ENCODE measurements around the gene R3HDM4. TPM values are rescaled to one million over a fixed set of nuclear protein-coding genes. Genes with fewer than 3 reads are reported as not detected.
A peak's percentile ranks its signal among the peaks of the same experiment; 100 is the strongest.

R3HDM4 gene
- polyA plus RNA-seq, 4 donors: 29.5 to 52.7 (median 42.3) TPM

DNA sequence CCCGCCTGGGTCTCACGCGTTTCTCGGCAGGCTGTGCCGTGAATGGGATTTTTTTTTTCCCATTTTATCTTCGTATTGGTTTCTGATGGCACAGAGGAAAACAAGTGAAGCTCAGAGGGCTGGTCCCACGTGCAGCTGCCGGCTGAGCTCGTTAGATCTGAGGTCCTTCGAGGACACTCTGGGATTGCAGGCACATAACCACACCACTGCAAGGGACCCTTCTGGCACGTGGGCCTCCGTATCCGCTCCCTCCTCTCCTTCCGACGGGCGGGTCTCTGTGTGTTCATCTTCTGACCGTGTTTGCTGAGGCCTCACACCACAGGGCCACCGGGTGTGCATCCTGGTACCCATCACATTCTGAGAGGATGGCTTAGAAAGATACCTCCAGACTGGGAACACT, 36.9 kb downstream of the R3HDM4 start:
- FAIRE-seq (no peak), DNase-seq (no peak)
- 77 to 83% (median 82%) methylated on average over 18 of the region's 18 CpGs for WGBS, 3 donors
- H3K9me3 ChIP-seq (ENCODE audit: control insufficient read depth in 2 of 2, insufficient read depth in 1 of 2, low read depth in 1 of 2, low read length in 1 of 2): no peaks in the 10 kb centered on the region
- H3K36me3 ChIP-seq (ENCODE audit: control insufficient read depth in 3 of 3, insufficient read depth in 2 of 3, low read depth in 1 of 3, low read length in 3 of 3): peaks cover 6 to 79% (median 7%) of the 10 kb centered on the region in 3 donors
- no peak overlapping the region for H3K27ac ChIP-seq (ENCODE audit: low read depth in 1 of 3, low read length in 2 of 3)
- H3K27me3 ChIP-seq (ENCODE audit: control insufficient read depth in 3 of 3, insufficient read depth in 3 of 3, low read length in 3 of 3): no peaks in the 10 kb centered on the region
- peaks cover 0 to 3% (median 0%) of the 10 kb centered on the region in 3 donors for H3K4me1 ChIP-seq (ENCODE audit: control insufficient read depth in 3 of 3, insufficient read depth in 2 of 3, low read depth in 1 of 3, low read length in 2 of 3)
- H3K4me3 ChIP-seq (ENCODE audit: low read depth in 1 of 3, low read length in 3 of 3): no peak overlapping the region

- no peak overlapping the region for H3K4me3 ChIP-seq (ENCODE audit: low read depth in 1 of 3, low read length in 3 of 3)
- H3K4me1 ChIP-seq (ENCODE audit: control insufficient read depth in 3 of 3, insufficient read depth in 2 of 3, low read depth in 1 of 3, low read length in 2 of 3): peaks cover 0 to 3% (median 0%) of the 10 kb centered on the region in 3 donors
- H3K36me3 ChIP-seq (ENCODE audit: control insufficient read depth in 3 of 3, insufficient read depth in 2 of 3, low read depth in 1 of 3, low read length in 3 of 3): peaks cover 4 to 79% (median 6%) of the 10 kb centered on the region in 3 donors
- no peak overlapping the region for H3K27ac ChIP-seq (ENCODE audit: low read depth in 1 of 3, low read length in 2 of 3)
- no peak for DNase-seq
- FAIRE-seq: no peak
- no peaks in the 10 kb centered on the region for H3K9me3 ChIP-seq (ENCODE audit: control insufficient read depth in 2 of 2, insufficient read depth in 1 of 2, low read depth in 1 of 2, low read length in 1 of 2)
- 94 to 96% (median 96%) methylated on average over 28 of the region's 28 CpGs for WGBS, 3 donors
- H3K27me3 ChIP-seq (ENCODE audit: control insufficient read depth in 3 of 3, insufficient read depth in 3 of 3, low read length in 3 of 3): no peaks in the 10 kb centered on the region
These were observed 37.6 kb downstream of the R3HDM4 start for GRCh38 chr19:875265-875879.

DNA sequence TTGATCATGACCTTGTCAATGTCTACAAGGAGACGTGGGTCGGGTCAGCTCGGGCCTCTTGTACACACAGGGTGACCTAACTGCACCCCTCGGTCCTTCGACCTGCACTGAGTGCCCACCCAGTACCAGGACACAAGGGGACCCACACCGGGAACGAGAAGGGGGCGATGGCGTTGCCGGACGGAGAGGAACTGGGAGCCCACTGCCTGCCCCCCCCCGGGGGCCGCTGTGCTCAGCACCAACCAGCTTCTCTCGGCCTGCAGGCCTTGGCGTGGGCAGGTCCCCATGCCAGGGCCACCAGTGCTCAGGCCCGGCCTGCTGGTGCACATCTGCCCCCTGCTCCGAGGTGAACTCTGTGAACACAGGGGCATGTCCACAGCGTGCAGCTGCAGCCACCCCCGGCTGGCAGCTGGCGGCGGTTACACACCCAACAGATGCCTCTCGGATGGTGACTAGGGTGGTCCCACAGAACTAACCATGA, 39.4 kb downstream of the R3HDM4 start:
- no peaks in the 10 kb centered on the region for H3K27me3 ChIP-seq (ENCODE audit: control insufficient read depth in 3 of 3, insufficient read depth in 3 of 3, low read length in 3 of 3)
- no peak for DNase-seq
- no peak overlapping the region for H3K4me3 ChIP-seq (ENCODE audit: low read depth in 1 of 3, low read length in 3 of 3)
- no peaks in the 10 kb centered on the region for H3K9me3 ChIP-seq (ENCODE audit: control insufficient read depth in 2 of 2, insufficient read depth in 1 of 2, low read depth in 1 of 2, low read length in 1 of 2)
- WGBS, 3 donors: 93 to 96% (median 95%) methylated on average over 19 to 22 of the region's 22 CpGs
- H3K36me3 ChIP-seq (ENCODE audit: control insufficient read depth in 3 of 3, insufficient read depth in 2 of 3, low read depth in 1 of 3, low read length in 3 of 3): peaks cover 4 to 82% (median 6%) of the 10 kb centered on the region in 3 donors
- FAIRE-seq: no peak
- peaks cover 0 to 3% (median 0%) of the 10 kb centered on the region in 3 donors for H3K4me1 ChIP-seq (ENCODE audit: control insufficient read depth in 3 of 3, insufficient read depth in 2 of 3, low read depth in 1 of 3, low read length in 2 of 3)
- no peak overlapping the region for H3K27ac ChIP-seq (ENCODE audit: low read depth in 1 of 3, low read length in 2 of 3)

GRCh38 chr19:873084-873483, 39.9 kb downstream of the R3HDM4 start:
- DNase-seq: peak; percentile 47 to 64
- 68 to 77% (median 73%) methylated on average over 8 to 10 of the region's 13 CpGs for WGBS, 3 donors
- Histone ChIP-seq H3K4me3 (ENCODE audit: low read depth in 1 of 3, low read length in 3 of 3) (no peak overlapping the region), H3K9me3 (ENCODE audit: control insufficient read depth in 2 of 2, insufficient read depth in 1 of 2, low read depth in 1 of 2, low read length in 1 of 2) (no peaks in the 10 kb centered on the region), H3K36me3 (ENCODE audit: control insufficient read depth in 3 of 3, insufficient read depth in 2 of 3, low read depth in 1 of 3, low read length in 3 of 3) (peaks cover 4 to 84% (median 8%) of the 10 kb centered on the region in 3 donors), H3K4me1 (ENCODE audit: control insufficient read depth in 3 of 3, insufficient read depth in 2 of 3, low read depth in 1 of 3, low read length in 2 of 3) (peaks cover 0 to 3% (median 0%) of the 10 kb centered on the region in 3 donors), H3K27me3 (ENCODE audit: control insufficient read depth in 3 of 3, insufficient read depth in 3 of 3, low read length in 3 of 3) (no peaks in the 10 kb centered on the region), H3K27ac (ENCODE audit: low read depth in 1 of 3, low read length in 2 of 3) (no peak overlapping the region)
- FAIRE-seq: no peak

DNA sequence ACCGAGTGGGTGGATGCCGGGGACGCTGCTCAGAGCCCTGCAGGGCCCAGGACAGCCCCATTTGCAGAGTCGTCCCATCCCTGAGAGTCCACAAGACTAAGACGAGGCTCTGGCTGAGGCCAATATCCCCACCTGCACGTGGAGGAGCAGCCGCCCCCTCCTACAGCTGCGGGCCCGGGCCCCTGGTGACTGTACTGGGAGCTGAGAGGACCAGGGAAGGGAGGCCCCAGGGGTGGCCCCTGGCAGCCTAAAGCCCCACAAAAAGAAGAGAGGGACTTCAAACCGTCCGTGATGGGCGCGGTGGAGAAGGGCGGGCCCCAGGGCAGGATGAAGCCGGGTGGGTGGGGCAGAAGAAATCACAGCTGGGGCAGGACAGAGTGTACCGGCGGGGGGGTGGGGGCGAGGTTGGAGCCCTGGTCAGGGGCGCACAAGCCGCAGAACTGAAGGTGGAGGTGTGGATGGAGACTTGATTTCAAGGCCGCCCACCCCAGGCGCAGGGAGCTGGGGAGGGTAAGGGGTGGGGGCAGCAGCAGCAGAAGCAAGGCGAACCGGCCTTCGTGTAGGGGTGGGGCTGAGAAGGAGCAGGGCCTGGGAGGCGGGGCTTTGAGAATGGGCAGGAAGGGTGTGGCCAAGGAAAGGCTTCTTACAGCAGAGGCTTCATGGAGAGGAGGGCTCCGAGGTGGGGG, 40.6 kb downstream of the R3HDM4 start:
- peaks cover 0 to 3% (median 0%) of the 10 kb centered on the region in 3 donors for H3K4me1 ChIP-seq (ENCODE audit: control insufficient read depth in 3 of 3, insufficient read depth in 2 of 3, low read depth in 1 of 3, low read length in 2 of 3)
- no peak for FAIRE-seq
- peaks cover 4 to 90% (median 9%) of the 10 kb centered on the region in 3 donors for H3K36me3 ChIP-seq (ENCODE audit: control insufficient read depth in 3 of 3, insufficient read depth in 2 of 3, low read depth in 1 of 3, low read length in 3 of 3)
- peaks cover 0 to 2% of the 10 kb centered on the region in 2 donors for H3K9me3 ChIP-seq (ENCODE audit: control insufficient read depth in 2 of 2, insufficient read depth in 1 of 2, low read depth in 1 of 2, low read length in 1 of 2)
- H3K27ac ChIP-seq (ENCODE audit: low read depth in 1 of 3, low read length in 2 of 3): peak overlapping the region in 2 of 3 donors; percentile 38 to 71
- H3K27me3 ChIP-seq (ENCODE audit: control insufficient read depth in 3 of 3, insufficient read depth in 3 of 3, low read length in 3 of 3): no peaks in the 10 kb centered on the region
- 27 to 53% (median 33%) methylated on average over 26 to 27 of the region's 27 CpGs for WGBS, 3 donors
- H3K4me3 ChIP-seq (ENCODE audit: low read depth in 1 of 3, low read length in 3 of 3): peak overlapping the region in 1 of 3 donors; percentile 37
- peak; percentile 79 to 80 for DNase-seq

GRCh38 chr19:871446-872265, 41.4 kb downstream of the R3HDM4 start:
- Histone ChIP-seq H3K4me1 (ENCODE audit: control insufficient read depth in 3 of 3, insufficient read depth in 2 of 3, low read depth in 1 of 3, low read length in 2 of 3) (peaks cover 0 to 3% (median 0%) of the 10 kb centered on the region in 3 donors), H3K36me3 (ENCODE audit: control insufficient read depth in 3 of 3, insufficient read depth in 2 of 3, low read depth in 1 of 3, low read length in 3 of 3) (peaks cover 0 to 90% (median 9%) of the 10 kb centered on the region in 3 donors), H3K27me3 (ENCODE audit: control insufficient read depth in 3 of 3, insufficient read depth in 3 of 3, low read length in 3 of 3) (no peaks in the 10 kb centered on the region), H3K27ac (ENCODE audit: low read depth in 1 of 3, low read length in 2 of 3) (peak overlapping the region in 2 of 3 donors; percentile 38 to 71), H3K9me3 (ENCODE audit: control insufficient read depth in 2 of 2, insufficient read depth in 1 of 2, low read depth in 1 of 2, low read length in 1 of 2) (peaks cover 0 to 2% of the 10 kb centered on the region in 2 donors), H3K4me3 (ENCODE audit: low read depth in 1 of 3, low read length in 3 of 3) (peak overlapping the region in 1 of 3 donors; percentile 37)
- DNase-seq (peak in 1 of 2 donors; percentile 38), FAIRE-seq (no peak)
- 70 to 92% (median 77%) methylated on average over 19 to 24 of the region's 33 CpGs for WGBS, 3 donors

- no peaks in the 10 kb centered on the region for H3K27me3 ChIP-seq (ENCODE audit: control insufficient read depth in 3 of 3, insufficient read depth in 3 of 3, low read length in 3 of 3)
- peaks cover 0 to 3% (median 0%) of the 10 kb centered on the region in 3 donors for H3K4me1 ChIP-seq (ENCODE audit: control insufficient read depth in 3 of 3, insufficient read depth in 2 of 3, low read depth in 1 of 3, low read length in 2 of 3)
- H3K4me3 ChIP-seq (ENCODE audit: low read depth in 1 of 3, low read length in 3 of 3): no peak overlapping the region
- H3K36me3 ChIP-seq (ENCODE audit: control insufficient read depth in 3 of 3, insufficient read depth in 2 of 3, low read depth in 1 of 3, low read length in 3 of 3): peaks cover 0 to 86% (median 9%) of the 10 kb centered on the region in 3 donors
- H3K27ac ChIP-seq (ENCODE audit: low read depth in 1 of 3, low read length in 2 of 3): peak overlapping the region in 1 of 3 donors; percentile 51
- 84 to 90% (median 85%) methylated on average over 18 to 28 of the region's 28 CpGs for WGBS, 3 donors
- FAIRE-seq (no peak), DNase-seq (no peak)
- peaks cover 0 to 2% of the 10 kb centered on the region in 2 donors for H3K9me3 ChIP-seq (ENCODE audit: control insufficient read depth in 2 of 2, insufficient read depth in 1 of 2, low read depth in 1 of 2, low read length in 1 of 2)
These were observed 42.0 kb downstream of the R3HDM4 start for GRCh38 chr19:870963-871401.

- DNase-seq (no peak), FAIRE-seq (no peak)
- H3K27ac ChIP-seq (ENCODE audit: low read depth in 1 of 3, low read length in 2 of 3): peak overlapping the region in 1 of 3 donors; percentile 80
- WGBS, 3 donors: 84 to 92% (median 87%) methylated on average over 8 of the region's 8 CpGs
- H3K4me1 ChIP-seq (ENCODE audit: control insufficient read depth in 3 of 3, insufficient read depth in 2 of 3, low read depth in 1 of 3, low read length in 2 of 3): peaks cover 0 to 3% (median 0%) of the 10 kb centered on the region in 3 donors
- H3K4me3 ChIP-seq (ENCODE audit: low read depth in 1 of 3, low read length in 3 of 3): no peak overlapping the region
- peaks cover 0 to 83% (median 9%) of the 10 kb centered on the region in 3 donors for H3K36me3 ChIP-seq (ENCODE audit: control insufficient read depth in 3 of 3, insufficient read depth in 2 of 3, low read depth in 1 of 3, low read length in 3 of 3)
- no peaks in the 10 kb centered on the region for H3K27me3 ChIP-seq (ENCODE audit: control insufficient read depth in 3 of 3, insufficient read depth in 3 of 3, low read length in 3 of 3)
- peaks cover 0 to 2% of the 10 kb centered on the region in 2 donors for H3K9me3 ChIP-seq (ENCODE audit: control insufficient read depth in 2 of 2, insufficient read depth in 1 of 2, low read depth in 1 of 2, low read length in 1 of 2)
These were observed 42.7 kb downstream of the R3HDM4 start for GRCh38 chr19:870314-870713.
